H1 (cell line): ENCODE data around the gene CTDNEP1. TPM values are rescaled to one million over a fixed set of nuclear protein-coding genes. Genes with fewer than 3 reads are reported as not detected.
A peak's percentile ranks its signal among the peaks of the same experiment; 100 is the strongest.

Experiments used
- CTCF ChIA-PET: fragments of 300-600 bp; sonication (Branson Sonifier 250); formaldehyde crosslinking; loops from one replicate; lab custom pipeline; 2021; ENCODE audit not compliant: partially characterized antibody; lab: Charles Lee
- POLR2A ChIA-PET: fragments of 300-600 bp; sonication (Branson Sonifier 250); formaldehyde crosslinking; loops from one replicate; lab custom pipeline; 2021; ENCODE audit warnings: inconsistent platforms; ENCODE audit not compliant: partially characterized antibody; lab: Charles Lee
- DNase-seq, 2 experiments: peaks; one replicate each; pipeline versions ENCODE4 v3.0.0 to v3.0.0-alpha.2; 2010 to 2022; ENCODE audit warnings: low spot score in 2 of 2, low read depth in 1 of 2, mixed read lengths in 1 of 2
- FAIRE-seq: peaks from 2 replicates; lab custom pipeline; 2011; peaks lifted over from hg19 to GRCh38; lab: Jason Lieb, UNC
- H2AFZ ChIP-seq: 2 replicates; pipeline ENCODE4 v1.8.1; 2012; ENCODE audit warnings: low read length, inconsistent platforms
- H2AK5ac ChIP-seq: 2 replicates; pipeline ENCODE4 v1.6.1; 2013; ENCODE audit warnings: low read depth, low read length
- H2BK120ac ChIP-seq: replicated peaks from 2 replicates; pipeline ENCODE3; 2013; ENCODE audit warnings: low read depth, low read length, inconsistent platforms
- H2BK12ac ChIP-seq: 2 replicates; pipeline ENCODE4 v1.6.1; 2013; ENCODE audit warnings: low read depth, low read length
- H2BK15ac ChIP-seq: 2 replicates; pipeline ENCODE4 v1.6.1; 2013; ENCODE audit warnings: low read length
- H2BK20ac ChIP-seq: 2 replicates; pipeline ENCODE4 v1.6.1; 2013; ENCODE audit warnings: low read length
- H2BK5ac ChIP-seq: 2 replicates; pipeline ENCODE4 v1.6.1; 2013; ENCODE audit warnings: low read depth, low read length
- H3K14ac ChIP-seq: 2 replicates; pipeline ENCODE4 v1.6.1; 2013; ENCODE audit warnings: inconsistent platforms; ENCODE audit not compliant: insufficient read length
- H3K18ac ChIP-seq: 2 replicates; pipeline ENCODE4 v1.6.1; 2013; ENCODE audit warnings: low read length; ENCODE audit errors: extremely low read depth
- H3K23ac ChIP-seq: 2 replicates; pipeline ENCODE4 v1.6.1; 2013; ENCODE audit warnings: inconsistent platforms; ENCODE audit not compliant: insufficient read length
- H3K23me2 ChIP-seq: 2 replicates; pipeline ENCODE4 v1.6.1; 2013; ENCODE audit warnings: low read depth, low read length
- H3K27ac ChIP-seq: 2 replicates; pipeline ENCODE4 v1.6.1; 2011; ENCODE audit warnings: low read depth, low read length, inconsistent platforms
- H3K27me3 ChIP-seq, 4 experiments: replicated peaks in 1 of 4; 1 replicate in 1 of 4; 2 replicates in 3 of 4; pipeline versions ENCODE4 v1.6.1 to v1.8.1; 2011 to 2013; ENCODE audit warnings: low read length in 3 of 4, mild to moderate bottlenecking in 3 of 4, inconsistent platforms in 2 of 4, mixed read lengths in 2 of 4, moderate library complexity in 1 of 4; ENCODE audit not compliant: control insufficient read depth in 3 of 4, insufficient read depth in 3 of 4; ENCODE audit errors: extremely low read depth in 1 of 4
- H3K36me3 ChIP-seq, 4 experiments: 2 replicates each; pipeline versions ENCODE4 v1.6.1 to v1.8.1; 2011 to 2013; ENCODE audit warnings: mild to moderate bottlenecking in 4 of 4, low read length in 3 of 4, moderate library complexity in 2 of 4, control low read depth in 1 of 4, inconsistent platforms in 1 of 4; ENCODE audit not compliant: insufficient read depth in 4 of 4, control insufficient read depth in 2 of 4
- H3K4ac ChIP-seq: replicated peaks from 2 replicates; pipeline ENCODE3; 2013; ENCODE audit warnings: low read length, low read depth, mixed read lengths, inconsistent platforms; ENCODE audit not compliant: insufficient read length
- H3K4me1 ChIP-seq, 4 experiments: replicated peaks in 1 of 4; 1 replicate in 1 of 4; 2 replicates in 3 of 4; pipeline versions ENCODE4 v1.6.1 to v1.8.1; 2011 to 2013; ENCODE audit warnings: low read length in 3 of 4, inconsistent platforms in 2 of 4, mixed read lengths in 1 of 4; ENCODE audit not compliant: insufficient read depth in 4 of 4, control insufficient read depth in 3 of 4
- H3K4me2 ChIP-seq, 2 experiments: 2 replicates each; pipeline versions ENCODE4 v1.6.1 to v1.8.1; 2011 to 2013; ENCODE audit warnings: low read depth in 2 of 2, low read length in 2 of 2, control low read depth in 1 of 2, inconsistent platforms in 1 of 2, mild to moderate bottlenecking in 1 of 2; ENCODE audit not compliant: insufficient read depth in 1 of 2
- H3K4me3 ChIP-seq, 4 experiments: fragments of 200-600, 300-600 bp in 1 of 4; sonication (generic), shearing (Covaris generic), sonication (Bioruptor Twin) in 1 of 4; 2 replicates each; pipeline versions ENCODE4 v1.5.1 to v1.8.1; 2011 to 2016; ENCODE audit warnings: low read length in 4 of 4, low read depth in 3 of 4, control low read depth in 2 of 4, inconsistent platforms in 2 of 4, mild to moderate bottlenecking in 2 of 4, mixed read lengths in 1 of 4, moderate library complexity in 1 of 4; ENCODE audit not compliant: insufficient read depth in 2 of 4; ENCODE audit errors: extremely low read depth in 1 of 4
- H3K56ac ChIP-seq: replicated peaks from 2 replicates; pipeline ENCODE3; 2013; ENCODE audit warnings: low read depth, mild to moderate bottlenecking, mixed read lengths, low read length, inconsistent platforms; ENCODE audit not compliant: insufficient read length
- H3K79me1 ChIP-seq: 2 replicates; pipeline ENCODE4 v1.6.1; 2013; ENCODE audit warnings: low read depth, low read length, control low read depth
- H3K79me2 ChIP-seq, 2 experiments: 2 replicates each; pipeline versions ENCODE4 v1.6.1 to v1.8.1; 2012 to 2013; ENCODE audit warnings: low read length in 2 of 2, mild to moderate bottlenecking in 2 of 2, inconsistent platforms in 1 of 2; ENCODE audit not compliant: insufficient read depth in 2 of 2, control insufficient read depth in 1 of 2
- H3K9ac ChIP-seq, 4 experiments: replicated peaks in 1 of 4; 1 replicate in 1 of 4; 2 replicates in 3 of 4; pipeline versions ENCODE4 v1.6.1 to v1.8.1; 2011 to 2013; ENCODE audit warnings: low read depth in 3 of 4, low read length in 3 of 4, control low read depth in 2 of 4, mild to moderate bottlenecking in 2 of 4, moderate library complexity in 2 of 4, inconsistent platforms in 1 of 4; ENCODE audit errors: extremely low read depth in 1 of 4
- H3K9me3 ChIP-seq, 2 experiments: 2 replicates each; pipeline versions ENCODE4 v1.6.1 to v1.8.1; 2012 to 2013; ENCODE audit warnings: mild to moderate bottlenecking in 2 of 2, moderate library complexity in 2 of 2, control low read depth in 1 of 2, inconsistent platforms in 1 of 2, low read depth in 1 of 2, low read length in 1 of 2, mixed read lengths in 1 of 2; ENCODE audit not compliant: insufficient read depth in 2 of 2
- H4K20me1 ChIP-seq, 2 experiments: replicated peaks in 1 of 2; 2 replicates each; pipeline versions ENCODE3 to v1.8.1; 2011 to 2013; ENCODE audit warnings: inconsistent platforms in 2 of 2, low read length in 2 of 2, mild to moderate bottlenecking in 1 of 2; ENCODE audit not compliant: insufficient read depth in 2 of 2, control insufficient read depth in 1 of 2
- H4K5ac ChIP-seq: 2 replicates; pipeline ENCODE4 v1.6.1; 2013; ENCODE audit warnings: low read length, low read depth, mixed read lengths, inconsistent platforms; ENCODE audit not compliant: insufficient read length
- H4K8ac ChIP-seq: 2 replicates; pipeline ENCODE4 v1.8.0; 2013; ENCODE audit warnings: mild to moderate bottlenecking, moderate library complexity, low read length, inconsistent platforms; ENCODE audit not compliant: insufficient read depth; ENCODE audit errors: extremely low read depth
- H4K91ac ChIP-seq: replicated peaks from 2 replicates; pipeline ENCODE3; 2013; ENCODE audit warnings: low read length, mixed read lengths, inconsistent platforms; ENCODE audit not compliant: insufficient read length
- BACH1 ChIP-seq: IDR thresholded peaks from 2 replicates; pipeline ENCODE4 v1.6.1; 2012; ENCODE audit warnings: low read length, improper control_type of control experiment
- E2F6 ChIP-seq: IDR thresholded peaks from 2 replicates; pipeline ENCODE4 v1.6.1; 2012; ENCODE audit warnings: inconsistent platforms
- EP300 ChIP-seq, 2 experiments: IDR thresholded peaks; 1 replicate in 1 of 2; 2 replicates in 1 of 2; pipeline ENCODE4 v1.6.1; 2011 to 2012; ENCODE audit warnings: low read depth in 2 of 2, low read length in 2 of 2, mild to moderate bottlenecking in 2 of 2, borderline replicate concordance in 1 of 2, inconsistent platforms in 1 of 2, moderate library complexity in 1 of 2
- GTF2F1 ChIP-seq: IDR thresholded peaks from 2 replicates; pipeline ENCODE4 v1.6.1; 2012; ENCODE audit warnings: low read depth, low read length, improper control_type of control experiment, borderline replicate concordance
- HDAC2 ChIP-seq, 2 experiments: fragments of 300-600 bp in 1 of 2; sonication (generic) in 1 of 2; IDR thresholded peaks; 2 replicates each; pipeline ENCODE4 v1.6.1; 2011 to 2012; ENCODE audit warnings: low read depth in 2 of 2, low read length in 2 of 2, mild to moderate bottlenecking in 2 of 2, moderate library complexity in 2 of 2, borderline replicate concordance in 1 of 2, inconsistent platforms in 1 of 2
- JUN ChIP-seq: IDR thresholded peaks from 2 replicates; pipeline ENCODE4 v1.6.1; 2011; ENCODE audit warnings: low read depth, mild to moderate bottlenecking, improper control_type of control experiment, low read length
- POU5F1 ChIP-seq: IDR thresholded peaks from 2 replicates; pipeline ENCODE4 v1.6.1; 2011; ENCODE audit warnings: low read depth, mild to moderate bottlenecking, low read length, moderate library complexity
- SP1 ChIP-seq: IDR thresholded peaks from 2 replicates; pipeline ENCODE4 v1.6.1; 2011; ENCODE audit warnings: low read depth, low read length
- SP2 ChIP-seq: IDR thresholded peaks from 2 replicates; pipeline ENCODE4 v1.6.1; 2012; ENCODE audit warnings: mild to moderate bottlenecking, low read length, inconsistent platforms
- TAF1 ChIP-seq: IDR thresholded peaks from 2 replicates; pipeline ENCODE4 v1.6.1; 2011; ENCODE audit warnings: mild to moderate bottlenecking, low read depth, low read length
- WGBS, 2 experiments: shearing (Covaris generic) in 1 of 2; methylation state at CpG; one replicate each; pipeline versions ENCODE4 v1.1.6 to v1.1.7; 2013 to 2015; ENCODE audit warnings: low lambda C conversion rate in 2 of 2, mixed read lengths in 2 of 2, inconsistent platforms in 1 of 2, low coverage in 1 of 2, missing lambda C conversion rate in 1 of 2; ENCODE audit not compliant: insufficient replicate concordance in 2 of 2, insufficient coverage in 1 of 2, insufficient read length in 1 of 2; ENCODE audit errors: extremely low coverage in 1 of 2, missing lambda C conversion rate in 1 of 2; 5-methylcytosine and 5-hydroxymethylcytosine counted together
- polyA plus RNA-seq, 7 experiments: library from polyadenylated mRNA; depleted of rRNA in 3 of 7; stranded (reverse) in 5 of 7; unstranded in 2 of 7; fragments of >200 nt in 5 of 7; fragments of 200-250 nt in 2 of 7; gene quantifications; 1 replicate in 5 of 7; 2 replicates in 1 of 7; 4 replicates in 1 of 7; pipeline versions ENCODE4 v1.2.1 to v1.2.3, GENCODE V29; 2011 to 2013; ENCODE audit warnings: missing spikeins in 2 of 7, mixed read lengths in 2 of 7
- total RNA-seq: library from RNA; stranded (reverse); fragmentation: NEBNext Ultra II Directional; extraction: Animal tissue kit (Norgen Biotek cat#: 25700); gene quantifications from 2 replicates; pipeline ENCODE4 v1.2.1, GENCODE V29; 2021

CTDNEP1 gene
- total and polyA plus RNA-seq, 2 of the 8 experiments (the other 6 are each of a cell fraction or from before 2014, with no cell fraction given) = 114 to 123 TPM

DNA sequence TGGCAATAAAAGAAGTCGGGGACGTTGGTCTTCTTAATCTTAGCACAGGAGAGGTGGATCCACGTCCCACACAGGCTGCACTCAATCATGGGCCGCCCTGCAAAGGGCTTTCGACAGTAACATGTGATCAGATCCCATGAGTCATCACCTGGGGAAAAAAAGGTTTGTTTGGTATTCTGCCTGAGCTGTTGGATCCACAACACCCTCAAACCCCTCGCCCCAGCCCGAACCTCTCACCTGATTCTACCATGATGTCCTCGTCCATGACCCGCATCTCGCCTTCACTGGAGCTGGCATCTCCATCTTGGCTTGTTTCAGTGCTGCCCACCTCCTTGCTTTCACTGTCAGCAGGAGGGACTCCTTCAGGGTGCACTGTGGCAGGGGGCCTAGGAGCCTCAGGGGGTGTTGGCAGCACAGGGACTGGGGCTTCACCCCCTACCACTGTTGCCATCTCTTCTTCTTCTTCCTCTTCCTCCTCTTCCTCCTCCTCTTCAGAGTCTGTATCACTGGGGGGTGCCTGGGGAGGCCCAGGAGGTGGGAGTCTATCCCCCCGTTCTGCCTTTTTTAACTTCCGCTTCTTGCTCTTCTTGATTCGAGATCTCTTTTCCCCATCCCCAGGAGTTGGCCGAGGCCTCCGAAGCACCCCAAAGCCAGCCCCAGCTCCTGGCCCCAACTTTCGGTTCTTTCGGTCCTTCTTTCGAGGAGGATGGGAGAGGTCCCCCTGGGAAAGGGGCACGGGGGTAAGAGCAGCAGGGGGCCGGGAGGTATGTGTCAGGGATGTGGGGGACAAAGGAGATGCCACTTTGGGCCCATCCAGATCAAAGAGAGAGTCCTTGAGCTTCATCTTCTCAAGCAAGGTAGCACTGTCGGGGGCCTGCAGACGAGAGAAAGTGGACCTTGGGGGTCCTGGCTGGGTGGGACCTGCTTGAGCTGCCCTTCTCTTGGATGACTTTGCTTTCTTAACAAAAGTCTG, 15.6 kb downstream of the CTDNEP1 start:
- DNase-seq (no peak), FAIRE-seq (no peak)
- Histone ChIP-seq H3K27ac (no peak overlapping the region), H2AK5ac (no peak overlapping the region), H3K56ac (no peak overlapping the region), H3K27me3 (no peaks in the 10 kb centered on the region), H3K23me2 (peaks cover 3% of the 10 kb centered on the region; the same call in 1 of the 2 replicates), H3K9ac (no peak overlapping the region), H4K20me1 (peaks cover 17 to 28% of the 10 kb centered on the region in 2 experiments), H3K14ac (no peak overlapping the region), H3K9me3 (no peaks in the 10 kb centered on the region), H2BK5ac (no peak overlapping the region), H3K4me3 (no peak overlapping the region), H4K5ac (no peak overlapping the region), H3K36me3 (peaks cover 15 to 35% (median 22%) of the 10 kb centered on the region in 4 experiments; a peak in 6 of 8 replicates), H3K4ac (no peak overlapping the region), H2BK15ac (no peak overlapping the region), H2BK12ac (no peak overlapping the region), H3K23ac (no peak overlapping the region), H4K91ac (no peak overlapping the region), H3K79me2 (peaks cover 13 to 68% of the 10 kb centered on the region in 2 experiments), H2BK20ac (no peak overlapping the region), H3K4me2 (no peak overlapping the region), H3K79me1 (peaks cover 11% of the 10 kb centered on the region), H3K4me1 (peaks cover 4 to 22% (median 9%) of the 10 kb centered on the region in 4 experiments), H2BK120ac (no peak overlapping the region), H4K8ac (peak overlapping the region; percentile 82; the same call in 1 of the 2 replicates), H2AFZ (no peak overlapping the region), H3K18ac (no peak overlapping the region)
- ChIA-PET CTCF (interaction anchor here (0.7 to 6.4 kb wide), 4 partner anchors 15 to 214 kb away, joined by 3 to 46 read pairs (median 4); partner anchors contain the start of genes ACADVL and DLG4), POLR2A (interaction anchor here (0.8 to 19.7 kb wide), 13 partner anchors 8 to 353 kb away, joined by 3 to 386 read pairs (median 11); partner anchors contain the start of genes ACADVL, CLDN7, CTDNEP1 and DLG4)
- WGBS, 2 experiments = 90% methylated on average over 22 of the region's 22 CpGs; no CpG with 5 or more reads in 1 of the 2 experiments
- TF ChIP-seq JUN (no peak), GTF2F1 (no peak), SP1 (no peak), POU5F1 (no peak), E2F6 (no peak), EP300 (IDR thresholded peaks at IDR 0.05; ENCODE audit: borderline replicate concordance in 1 of 2, low read depth in 2 of 2, low read length in 2 of 2) (no peak), HDAC2 (IDR thresholded peaks at IDR 0.05; ENCODE audit: borderline replicate concordance in 1 of 2, low read depth in 2 of 2, low read length in 2 of 2) (no peak), SP2 (no peak), TAF1 (no peak), BACH1 (no peak)
